ENCODE data around the gene SPNS2. TPM values are rescaled to one million over a fixed set of nuclear protein-coding genes. Genes with fewer than 3 reads are reported as not detected.

SPNS2 gene
- total RNA-seq, 4 donors from 2014 or later = 6.0 to 46.0 (median 22.6) TPM

DNA sequence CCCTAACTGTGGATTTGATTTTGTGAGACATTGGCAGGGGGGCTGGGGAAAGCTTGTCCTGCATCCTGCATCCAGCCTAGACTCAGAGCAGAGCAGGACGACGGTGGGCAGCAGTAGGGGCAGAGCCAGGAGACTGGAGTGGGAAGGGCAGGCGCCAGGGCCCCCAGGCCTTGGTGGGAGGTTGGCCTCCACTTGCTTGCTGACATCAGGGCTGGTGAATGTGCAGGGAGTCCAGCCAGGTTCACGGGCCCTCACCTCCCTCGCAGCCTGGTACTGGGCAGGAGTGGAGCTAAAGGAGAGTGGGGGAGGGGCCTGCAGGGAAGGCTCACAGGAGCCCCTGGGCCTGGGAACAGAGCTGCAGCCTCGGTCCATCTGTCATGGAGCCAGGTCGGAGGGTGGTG lies 83.4 kb downstream of the SPNS2 start:
- peak; percentile 46 for ATAC-seq (ENCODE audit: low FRiP score)

DNA sequence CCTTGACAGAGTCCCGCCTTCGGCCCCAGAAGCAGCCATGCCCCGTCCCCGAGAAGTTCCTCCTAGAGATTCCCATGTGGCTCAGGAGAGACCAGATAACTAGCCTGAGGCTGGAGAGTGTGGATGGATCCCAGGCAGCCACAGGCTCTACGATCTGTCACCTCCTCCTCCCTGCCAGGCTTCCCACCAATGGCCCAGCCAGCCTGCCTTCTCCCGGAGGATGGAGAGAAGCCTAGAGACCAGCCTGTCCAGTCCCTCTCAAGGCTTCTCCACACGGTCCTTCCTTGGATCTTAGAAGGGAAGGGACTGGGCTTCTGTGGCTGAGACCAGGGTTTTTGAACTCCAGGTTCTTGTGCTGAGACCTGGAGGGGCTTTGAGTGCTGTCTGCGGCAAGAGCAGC lies 84.0 kb downstream of the SPNS2 start:
- TF ChIP-seq, protein P1, sequence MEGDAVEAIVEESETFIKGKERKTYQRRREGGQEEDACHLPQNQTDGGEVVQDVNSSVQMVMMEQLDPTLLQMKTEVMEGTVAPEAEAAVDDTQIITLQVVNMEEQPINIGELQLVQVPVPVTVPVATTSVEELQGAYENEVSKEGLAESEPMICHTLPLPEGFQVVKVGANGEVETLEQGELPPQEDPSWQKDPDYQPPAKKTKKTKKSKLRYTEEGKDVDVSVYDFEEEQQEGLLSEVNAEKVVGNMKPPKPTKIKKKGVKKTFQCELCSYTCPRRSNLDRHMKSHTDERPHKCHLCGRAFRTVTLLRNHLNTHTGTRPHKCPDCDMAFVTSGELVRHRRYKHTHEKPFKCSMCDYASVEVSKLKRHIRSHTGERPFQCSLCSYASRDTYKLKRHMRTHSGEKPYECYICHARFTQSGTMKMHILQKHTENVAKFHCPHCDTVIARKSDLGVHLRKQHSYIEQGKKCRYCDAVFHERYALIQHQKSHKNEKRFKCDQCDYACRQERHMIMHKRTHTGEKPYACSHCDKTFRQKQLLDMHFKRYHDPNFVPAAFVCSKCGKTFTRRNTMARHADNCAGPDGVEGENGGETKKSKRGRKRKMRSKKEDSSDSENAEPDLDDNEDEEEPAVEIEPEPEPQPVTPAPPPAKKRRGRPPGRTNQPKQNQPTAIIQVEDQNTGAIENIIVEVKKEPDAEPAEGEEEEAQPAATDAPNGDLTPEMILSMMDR (IDR thresholded peaks at IDR 0.05) = no peak
- no peak for ATAC-seq (ENCODE audit: low FRiP score)
- DNase-seq (ENCODE audit: low spot score) = no peak

More for the DNA sequence above, 83.4 kb downstream of the SPNS2 start:
- DNase-seq (ENCODE audit: low spot score) = no peak
- TF ChIP-seq, protein P1 (IDR thresholded peaks at IDR 0.05) = no peak

DNA sequence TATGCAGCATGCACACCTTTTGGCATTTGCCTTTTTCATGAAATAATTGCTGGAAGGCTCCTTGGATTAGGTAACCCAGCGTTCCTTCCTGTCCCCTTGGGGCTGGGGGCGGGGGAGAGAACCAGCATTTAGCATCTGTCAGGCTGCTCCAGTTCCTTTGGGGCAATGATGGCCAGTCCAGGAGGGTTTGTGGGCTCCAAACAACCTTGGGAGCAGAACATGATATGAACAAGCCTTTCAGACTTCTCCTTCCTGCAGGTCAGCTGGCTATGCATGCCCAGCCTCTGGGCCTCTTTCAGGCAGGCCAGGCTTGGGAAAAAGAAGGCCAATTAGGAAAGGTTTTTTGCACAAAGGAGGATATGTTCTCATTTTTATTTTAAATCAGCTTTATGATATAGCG lies 84.5 kb downstream of the SPNS2 start:
- TF ChIP-seq, protein P1 (IDR thresholded peaks at IDR 0.05) = no peak
- no peak for ATAC-seq (ENCODE audit: low FRiP score)
- DNase-seq (ENCODE audit: low spot score) = no peak

DNA sequence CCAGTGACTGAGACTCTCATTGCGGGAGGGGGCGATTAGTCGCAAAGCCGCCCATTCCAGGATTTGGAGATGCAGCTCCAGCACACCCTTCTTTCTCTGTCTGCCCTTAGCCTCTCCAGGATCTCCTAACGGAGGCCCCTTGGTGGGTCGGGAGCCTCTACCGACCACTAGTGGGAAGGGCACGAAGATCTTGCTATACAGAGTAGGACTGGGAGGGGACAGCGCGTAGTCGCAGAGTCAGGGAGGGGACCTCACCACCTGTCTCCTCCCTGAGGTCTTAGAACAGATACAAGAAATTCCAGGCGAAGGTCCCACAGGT lies 85.1 kb downstream of the SPNS2 start:
- DNase-seq (ENCODE audit: low spot score) (no peak), ATAC-seq (ENCODE audit: low FRiP score) (peak; percentile 35)
- TF ChIP-seq, protein P1 (IDR thresholded peaks at IDR 0.05) = no peak

DNA sequence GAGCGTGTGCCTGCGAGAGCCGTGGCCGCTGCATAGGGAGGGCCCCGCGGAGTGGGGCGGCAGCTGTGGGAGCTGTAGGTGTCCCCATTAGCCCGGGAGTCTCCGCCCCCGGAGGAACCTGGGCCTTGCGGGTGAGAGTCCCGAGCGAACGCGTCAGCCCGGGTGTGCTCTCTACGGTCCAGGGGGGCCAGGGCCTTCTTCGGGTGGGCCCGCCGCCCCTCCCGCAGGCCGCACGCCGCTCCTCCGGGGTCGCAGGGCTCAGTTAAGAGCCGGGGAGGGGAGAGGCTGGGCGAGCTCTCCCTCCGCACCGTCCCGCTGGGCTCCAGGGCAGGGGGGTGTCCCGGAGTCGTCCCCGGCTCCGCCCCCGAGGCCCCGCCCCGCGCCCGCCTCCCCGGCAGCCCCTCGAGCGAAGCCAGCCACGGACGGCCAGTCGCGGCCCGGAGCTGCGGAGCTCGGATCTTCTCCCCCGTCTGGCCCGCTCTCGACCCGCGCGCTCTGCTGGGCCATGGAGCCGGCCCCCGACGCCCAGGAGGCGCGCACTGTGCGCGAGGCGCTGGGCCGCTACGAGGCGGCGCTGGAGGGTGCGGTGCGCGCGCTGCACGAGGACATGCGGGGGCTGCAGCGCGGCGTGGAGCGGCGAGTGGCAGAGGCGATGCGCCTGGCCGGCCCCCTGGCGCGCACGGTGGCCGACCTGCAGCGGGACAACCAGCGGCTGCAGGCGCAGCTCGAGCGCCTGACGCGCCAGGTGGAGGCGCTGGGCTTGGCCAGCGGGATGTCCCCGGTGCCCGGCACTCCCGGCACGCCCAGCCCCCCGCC lies 85.6 kb downstream of the SPNS2 start, which contains the start of gene SMTNL2:
Gene SMTNL2, plus strand, starts transcription at position 429 of the 816 bp plus-strand sequence. Its CDS starts 77 bp downstream, at position 506.
- DNase-seq (ENCODE audit: low spot score) = no peak
- ATAC-seq (ENCODE audit: low FRiP score) = peak; percentile 45
- TF ChIP-seq, protein P1 (IDR thresholded peaks at IDR 0.05) = no peak

DNA sequence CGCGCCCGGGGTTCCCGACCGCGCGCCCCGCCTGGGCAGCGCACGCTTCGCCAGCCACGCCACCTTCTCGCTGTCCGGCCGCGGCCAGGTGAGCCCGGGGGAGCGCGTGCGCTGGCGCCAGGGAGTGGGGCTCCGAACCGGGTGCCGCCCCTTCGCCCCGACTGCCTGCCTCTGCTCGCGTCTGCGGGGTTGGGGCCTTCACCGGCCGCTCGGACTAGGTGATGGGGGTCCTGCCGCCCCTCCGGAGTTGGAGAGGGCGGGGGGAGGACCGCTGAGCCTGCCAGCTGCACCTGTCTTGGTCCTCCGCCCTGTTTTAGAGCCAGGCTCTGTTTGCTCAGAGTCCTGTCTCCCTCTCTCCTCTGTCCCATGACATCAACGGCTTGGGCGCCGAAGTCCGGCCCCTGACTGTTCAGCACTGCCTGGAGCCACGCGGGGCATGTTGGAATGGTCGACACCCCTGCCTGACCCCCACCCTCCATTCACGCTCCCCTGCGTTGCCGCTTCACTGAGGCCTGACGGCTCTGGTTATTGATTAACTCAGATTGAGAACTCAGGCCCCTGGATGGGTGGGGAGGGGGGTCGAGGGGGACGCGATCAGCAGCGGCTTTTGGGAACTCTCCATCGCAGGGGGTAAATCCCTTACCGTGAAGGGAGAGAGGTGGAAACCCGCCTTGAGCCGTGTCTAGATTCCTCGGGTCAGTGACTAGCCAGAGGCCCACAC lies 86.4 kb downstream of the SPNS2 start:
- TF ChIP-seq, protein P1 (IDR thresholded peaks at IDR 0.05) = no peak
- ATAC-seq (ENCODE audit: low FRiP score) = no peak
- DNase-seq (ENCODE audit: low spot score) = no peak

Measured in omental fat pad (tissue), 4 donors.